ENCODE data around the gene SNX25. TPM values are rescaled to one million over a fixed set of nuclear protein-coding genes. Genes with fewer than 3 reads are reported as not detected.

The SNX25 gene
- total RNA-seq, 1 donor from 2014 or later: 13.9 TPM

GRCh38 chr4:185265942-185266341 is 56.5 kb downstream of the SNX25 start:
- H3K27me3 Mint-ChIP-seq: no peaks in the 10 kb centered on the region
- no peak for TF ChIP-seq CTCF (IDR thresholded peaks at IDR 0.05; ENCODE audit: unreplicated experiment)
- H3K4me1 Mint-ChIP-seq (ENCODE audit: low read depth): peaks cover 9% of the 10 kb centered on the region
- no peak for DNase-seq (ENCODE audit: low spot score, unreplicated experiment)
- H3K9me3 Mint-ChIP-seq (ENCODE audit: low read depth): no peaks in the 10 kb centered on the region
- no peak overlapping the region for H3K27ac Mint-ChIP-seq
- no peak overlapping the region for H3K4me3 Mint-ChIP-seq (ENCODE audit: low read depth)
- H3K36me3 Mint-ChIP-seq (ENCODE audit: insufficient read depth): no peaks in the 10 kb centered on the region

GRCh38 chr4:185269286-185269685 is 59.9 kb downstream of the SNX25 start:
- TF ChIP-seq CTCF (IDR thresholded peaks at IDR 0.05; ENCODE audit: unreplicated experiment): no peak
- no peak for DNase-seq (ENCODE audit: low spot score, unreplicated experiment)
- peaks cover 2% of the 10 kb centered on the region for H3K4me1 Mint-ChIP-seq (ENCODE audit: low read depth)
- no peak overlapping the region for H3K4me3 Mint-ChIP-seq (ENCODE audit: low read depth)
- H3K27ac Mint-ChIP-seq: no peak overlapping the region
- H3K9me3 Mint-ChIP-seq (ENCODE audit: low read depth): no peaks in the 10 kb centered on the region
- peaks cover 4% of the 10 kb centered on the region for H3K36me3 Mint-ChIP-seq (ENCODE audit: insufficient read depth)
- no peaks in the 10 kb centered on the region for H3K27me3 Mint-ChIP-seq

- H3K4me3 Mint-ChIP-seq (ENCODE audit: low read depth): no peak overlapping the region
- H3K9me3 Mint-ChIP-seq (ENCODE audit: low read depth): no peaks in the 10 kb centered on the region
- H3K36me3 Mint-ChIP-seq (ENCODE audit: insufficient read depth): peaks cover 4% of the 10 kb centered on the region
- TF ChIP-seq CTCF (IDR thresholded peaks at IDR 0.05; ENCODE audit: unreplicated experiment): no peak
- peaks cover 2% of the 10 kb centered on the region for H3K4me1 Mint-ChIP-seq (ENCODE audit: low read depth)
- no peaks in the 10 kb centered on the region for H3K27me3 Mint-ChIP-seq
- DNase-seq (ENCODE audit: low spot score, unreplicated experiment): no peak
- H3K27ac Mint-ChIP-seq: no peak overlapping the region
These were observed 60.6 kb downstream of the SNX25 start for GRCh38 chr4:185270037-185270436.

- no peak for DNase-seq (ENCODE audit: low spot score, unreplicated experiment)
- H3K4me1 Mint-ChIP-seq (ENCODE audit: low read depth): peaks cover 2% of the 10 kb centered on the region
- H3K9me3 Mint-ChIP-seq (ENCODE audit: low read depth): no peaks in the 10 kb centered on the region
- TF ChIP-seq CTCF (IDR thresholded peaks at IDR 0.05; ENCODE audit: unreplicated experiment): no peak
- H3K36me3 Mint-ChIP-seq (ENCODE audit: insufficient read depth): peaks cover 4% of the 10 kb centered on the region
- no peaks in the 10 kb centered on the region for H3K27me3 Mint-ChIP-seq
- H3K4me3 Mint-ChIP-seq (ENCODE audit: low read depth): no peak overlapping the region
- no peak overlapping the region for H3K27ac Mint-ChIP-seq
These were observed 61.5 kb downstream of the SNX25 start for GRCh38 chr4:185270885-185271284.

GRCh38 chr4:185272245-185272644 is 62.8 kb downstream of the SNX25 start:
- Mint-ChIP-seq H3K27me3 (no peaks in the 10 kb centered on the region), H3K4me1 (ENCODE audit: low read depth) (peaks cover 2% of the 10 kb centered on the region), H3K36me3 (ENCODE audit: insufficient read depth) (peaks cover 7% of the 10 kb centered on the region), H3K9me3 (ENCODE audit: low read depth) (no peaks in the 10 kb centered on the region), H3K27ac (no peak overlapping the region), H3K4me3 (ENCODE audit: low read depth) (no peak overlapping the region)
- no peak for DNase-seq (ENCODE audit: low spot score, unreplicated experiment)
- no peak for TF ChIP-seq CTCF (IDR thresholded peaks at IDR 0.05; ENCODE audit: unreplicated experiment)

Measured in progenitor cell of endocrine pancreas (in vitro differentiated cells).